Ascending aorta (tissue), 2 donors: ENCODE measurements around the gene PIF1. TPM values are rescaled to one million over a fixed set of nuclear protein-coding genes. Genes with fewer than 3 reads are reported as not detected.
"Not testable (repeated sequence)": the region's sequence is repeated elsewhere in the genome, so short reads cannot be mapped to it uniquely, and the experiment has no call there.

ENCODE experiments used
- DNase-seq, 2 donors: peaks; one replicate each; pipeline ENCODE4 v3.0.0-alpha.2; 2019; ENCODE audit warnings: low spot score in 2 of 2
- H3K27ac ChIP-seq, 2 donors: fragments of 200-600 bp; sonication (generic); one replicate each; pipeline ENCODE4 v1.5.1; 2016 to 2017; ENCODE audit warnings: mild to moderate bottlenecking in 1 of 2
- H3K27me3 ChIP-seq: fragments of 200-600 bp; sonication (generic); one replicate; pipeline ENCODE4 v1.5.1; 2017
- H3K36me3 ChIP-seq, 2 donors: fragments of 200-600 bp; sonication (generic); one replicate each; pipeline ENCODE4 v1.5.1; 2016
- H3K4me1 ChIP-seq, 2 donors: fragments of 200-600 bp; sonication (generic); one replicate each; pipeline ENCODE4 v1.5.1; 2016 to 2017; ENCODE audit warnings: mild to moderate bottlenecking in 1 of 2
- H3K4me3 ChIP-seq, 2 donors: fragments of 200-600 bp; sonication (generic); one replicate each; pipeline ENCODE4 v1.5.1; 2016 to 2017; ENCODE audit warnings: mild to moderate bottlenecking in 1 of 2
- H3K9me3 ChIP-seq, 2 donors: fragments of 200-600 bp; sonication (generic); one replicate each; pipeline ENCODE4 v1.5.1; 2016
- intact Hi-C: fragments of 100-400 bp; cut with DNase I; formaldehyde crosslinking; loops from one replicate; pipeline ENCODE4 v1.15.1; 2023
- total RNA-seq: library from RNA; depleted of rRNA; stranded (reverse); fragments of >200 nt; gene quantifications from one replicate; pipeline ENCODE4 v1.1.0, GENCODE V29; 2016
- TF ChIP-seq, protein P1 (sequence below), 3 experiments: fragments of 200-600 bp in 2 of 3; fragments of 450-650 bp in 1 of 3; sonication (generic) in 2 of 3; IDR thresholded peaks; one replicate each; pipeline ENCODE4 v1.5.1; 2016 to 2019; ENCODE audit warnings: antibody characterized with exemption in 3 of 3, mild to moderate bottlenecking in 1 of 3, moderate library complexity in 1 of 3

Gene PIF1
- total RNA-seq, 1 donor from 2014 or later = not detected

DNA sequence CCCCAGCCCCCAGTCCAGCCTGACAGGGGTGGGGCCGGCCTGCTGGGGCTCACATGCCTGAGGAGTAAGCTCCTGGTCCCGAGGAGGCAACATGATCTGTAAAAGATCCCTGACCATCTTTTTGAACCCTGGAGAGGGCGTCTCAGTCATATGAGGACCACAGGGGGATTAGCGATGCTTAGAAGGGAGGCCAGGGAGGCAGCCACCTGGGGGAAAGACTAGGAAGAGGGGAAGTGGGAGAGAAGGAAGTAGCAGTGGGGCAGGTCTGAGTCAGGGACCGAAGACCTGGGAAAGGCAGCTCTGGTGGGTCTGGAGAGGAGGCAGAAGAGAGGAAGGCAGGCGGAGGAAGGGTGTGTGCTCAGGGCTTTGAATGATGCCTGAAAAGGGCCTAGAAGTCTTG, 18.9 kb downstream of the PIF1 start:
- no peak for DNase-seq
- no peaks in the 10 kb centered on the region for H3K27me3 ChIP-seq
- H3K4me1 ChIP-seq = peaks cover 0 to 5% of the 10 kb centered on the region in 2 donors
- no peaks in the 10 kb centered on the region for H3K9me3 ChIP-seq
- H3K4me3 ChIP-seq = no peak overlapping the region
- no peaks in the 10 kb centered on the region for H3K36me3 ChIP-seq
- TF ChIP-seq, protein P1, sequence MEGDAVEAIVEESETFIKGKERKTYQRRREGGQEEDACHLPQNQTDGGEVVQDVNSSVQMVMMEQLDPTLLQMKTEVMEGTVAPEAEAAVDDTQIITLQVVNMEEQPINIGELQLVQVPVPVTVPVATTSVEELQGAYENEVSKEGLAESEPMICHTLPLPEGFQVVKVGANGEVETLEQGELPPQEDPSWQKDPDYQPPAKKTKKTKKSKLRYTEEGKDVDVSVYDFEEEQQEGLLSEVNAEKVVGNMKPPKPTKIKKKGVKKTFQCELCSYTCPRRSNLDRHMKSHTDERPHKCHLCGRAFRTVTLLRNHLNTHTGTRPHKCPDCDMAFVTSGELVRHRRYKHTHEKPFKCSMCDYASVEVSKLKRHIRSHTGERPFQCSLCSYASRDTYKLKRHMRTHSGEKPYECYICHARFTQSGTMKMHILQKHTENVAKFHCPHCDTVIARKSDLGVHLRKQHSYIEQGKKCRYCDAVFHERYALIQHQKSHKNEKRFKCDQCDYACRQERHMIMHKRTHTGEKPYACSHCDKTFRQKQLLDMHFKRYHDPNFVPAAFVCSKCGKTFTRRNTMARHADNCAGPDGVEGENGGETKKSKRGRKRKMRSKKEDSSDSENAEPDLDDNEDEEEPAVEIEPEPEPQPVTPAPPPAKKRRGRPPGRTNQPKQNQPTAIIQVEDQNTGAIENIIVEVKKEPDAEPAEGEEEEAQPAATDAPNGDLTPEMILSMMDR (IDR thresholded peaks at IDR 0.05) = no peak
- intact Hi-C loops = no loop called here
- no peak overlapping the region for H3K27ac ChIP-seq

DNA sequence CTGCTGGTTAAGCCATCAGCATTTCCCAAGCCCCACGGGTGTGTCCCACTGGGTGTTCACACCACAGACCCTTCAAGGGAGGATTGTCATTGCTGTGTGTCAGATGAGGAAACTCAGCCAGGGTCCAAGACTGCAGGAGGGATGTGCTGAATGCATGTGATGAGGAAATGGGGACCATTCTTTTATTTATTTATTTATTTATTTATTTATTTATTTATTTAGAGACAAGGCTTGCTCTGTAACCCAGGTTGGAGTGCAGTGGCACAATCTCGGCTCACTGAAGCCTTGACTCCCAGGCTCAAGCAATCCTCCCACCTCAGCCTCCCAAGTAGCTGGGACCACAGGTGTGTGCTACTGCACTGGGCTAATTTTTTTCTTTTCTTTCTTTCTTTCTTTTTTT, 20.8 kb downstream of the PIF1 start:
- Histone ChIP-seq H3K27ac (no peak overlapping the region), H3K9me3 (no peaks in the 10 kb centered on the region), H3K27me3 (no peaks in the 10 kb centered on the region), H3K4me3 (no peak overlapping the region), H3K36me3 (no peaks in the 10 kb centered on the region), H3K4me1 (peaks cover 0 to 5% of the 10 kb centered on the region in 2 donors)
- intact Hi-C loops = no loop called here
- no peak for DNase-seq
- TF ChIP-seq, protein P1 (IDR thresholded peaks at IDR 0.05) = no peak

DNA sequence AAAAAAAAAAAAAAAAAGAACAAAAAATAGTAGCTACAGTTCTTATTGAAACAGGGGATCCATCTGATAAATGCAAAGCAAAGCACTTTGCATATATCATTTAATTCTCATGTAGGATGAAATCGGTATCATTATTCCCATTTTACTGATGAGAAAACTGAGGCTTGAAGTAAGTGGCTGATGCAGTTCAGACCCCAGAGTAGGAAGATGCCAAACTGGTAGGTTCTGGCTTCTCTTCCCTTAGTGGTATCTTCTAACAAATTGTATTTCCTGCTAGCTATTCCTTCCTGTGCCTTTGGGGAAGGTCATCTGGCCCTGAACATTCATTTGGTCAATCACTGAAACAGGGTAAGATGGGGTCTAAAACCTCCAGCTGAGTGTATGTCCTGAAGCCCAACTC, 21.9 kb downstream of the PIF1 start:
- H3K27me3 ChIP-seq = no peaks in the 10 kb centered on the region
- H3K36me3 ChIP-seq = no peaks in the 10 kb centered on the region
- H3K27ac ChIP-seq = no peak overlapping the region
- intact Hi-C loops = no loop called here
- no peaks in the 10 kb centered on the region for H3K9me3 ChIP-seq
- no peak for DNase-seq
- no peak overlapping the region for H3K4me3 ChIP-seq
- peaks cover 0 to 5% of the 10 kb centered on the region in 2 donors for H3K4me1 ChIP-seq
- TF ChIP-seq, protein P1 (IDR thresholded peaks at IDR 0.05) = no peak

DNA sequence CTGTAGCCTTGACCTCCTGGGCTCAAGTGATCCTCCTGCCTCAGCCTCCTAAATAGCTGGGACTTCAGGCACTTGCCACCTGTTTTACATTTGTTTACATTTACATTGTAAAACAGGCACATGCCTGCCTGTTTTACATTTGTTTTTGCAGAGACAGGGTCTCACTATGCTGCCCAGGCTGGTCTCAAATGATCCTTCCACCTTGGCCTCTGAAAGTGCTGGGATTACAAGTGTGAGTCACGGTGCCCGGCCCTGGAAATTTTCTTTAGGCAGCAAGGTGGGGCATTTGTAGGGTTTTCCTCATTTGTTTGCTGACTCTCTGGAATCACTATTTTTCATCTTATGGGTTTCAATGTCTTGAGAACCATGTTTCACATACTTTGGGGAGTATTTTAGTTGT, 25.0 kb downstream of the PIF1 start:
- H3K9me3 ChIP-seq = no peaks in the 10 kb centered on the region
- H3K4me1 ChIP-seq = peaks cover 0 to 3% of the 10 kb centered on the region in 2 donors
- TF ChIP-seq, protein P1 (IDR thresholded peaks at IDR 0.05) = no peak
- H3K4me3 ChIP-seq = no peak overlapping the region
- no peaks in the 10 kb centered on the region for H3K27me3 ChIP-seq
- intact Hi-C loops = no loop called here
- no peak overlapping the region for H3K27ac ChIP-seq
- DNase-seq = no peak
- H3K36me3 ChIP-seq = no peaks in the 10 kb centered on the region

DNA sequence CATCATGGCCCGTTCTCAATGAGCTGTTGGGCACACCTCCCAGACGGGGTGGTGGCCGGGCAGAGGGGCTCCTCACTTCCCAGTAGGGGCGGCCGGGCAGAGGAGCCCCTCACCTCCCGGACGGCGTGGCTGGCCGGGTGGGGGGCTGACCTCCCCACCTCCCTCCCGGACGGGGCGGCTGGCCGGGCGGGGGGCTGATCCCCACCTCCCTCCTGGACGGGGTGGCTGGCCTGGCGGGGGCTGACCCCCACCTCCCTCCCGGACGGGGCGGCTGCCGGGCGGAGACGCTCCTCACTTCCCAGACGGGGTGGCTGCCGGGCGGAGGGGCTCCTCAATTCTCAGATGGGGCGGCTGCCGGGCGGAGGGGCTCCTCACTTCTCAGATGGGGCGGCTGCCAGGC, 26.5 kb downstream of the PIF1 start:
- H3K27me3 ChIP-seq, H3K9me3 ChIP-seq, H3K4me3 ChIP-seq, H3K27ac ChIP-seq, intact Hi-C loops, DNase-seq, H3K4me1 ChIP-seq, H3K36me3 ChIP-seq: not testable (repeated sequence)

DNA sequence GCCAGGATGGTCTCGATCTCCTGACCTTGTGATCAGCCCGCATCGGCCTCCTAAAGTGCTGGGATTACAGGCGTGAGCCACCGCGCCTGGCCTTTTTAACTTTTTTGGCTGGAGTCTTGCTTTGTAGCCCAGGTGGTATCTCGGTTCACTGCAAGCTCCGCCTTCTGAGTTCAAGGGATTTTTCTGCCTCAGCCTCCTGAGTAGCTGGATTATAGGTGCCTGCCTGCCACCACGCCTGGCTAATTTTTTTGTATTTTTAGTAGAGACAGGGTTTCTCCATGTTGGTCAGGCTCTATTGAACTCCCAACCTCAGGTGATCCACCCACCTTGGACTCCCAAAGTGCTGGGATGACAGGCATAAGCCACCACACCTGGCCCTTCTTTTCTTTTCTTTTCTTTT, 29.5 kb downstream of the PIF1 start:
- H3K4me3 ChIP-seq, H3K4me1 ChIP-seq, intact Hi-C loops, H3K9me3 ChIP-seq, H3K27ac ChIP-seq, H3K36me3 ChIP-seq, H3K27me3 ChIP-seq, DNase-seq: not testable (repeated sequence)

DNA sequence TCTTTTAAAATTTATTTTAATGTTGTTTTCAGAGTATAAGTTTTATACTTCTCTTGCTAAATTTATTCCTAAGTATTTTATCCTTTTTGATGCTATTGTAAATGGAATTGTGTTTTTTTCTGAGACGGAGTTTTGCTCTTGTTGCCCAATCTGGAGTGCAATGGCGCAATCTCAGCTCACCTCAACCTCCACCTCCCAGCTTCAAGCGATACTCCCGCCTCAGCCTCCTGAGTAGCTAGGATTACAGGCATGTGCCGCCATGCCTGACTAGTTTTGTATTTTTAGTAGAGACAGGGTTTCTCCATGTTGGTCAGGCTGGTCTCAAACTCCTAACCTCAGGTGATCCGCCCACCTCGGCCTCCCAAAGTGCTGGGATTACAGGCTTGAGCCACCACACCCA, 30.1 kb downstream of the PIF1 start:
- H3K27me3 ChIP-seq, DNase-seq, H3K27ac ChIP-seq, H3K9me3 ChIP-seq, H3K4me1 ChIP-seq, intact Hi-C loops, H3K36me3 ChIP-seq, H3K4me3 ChIP-seq: not testable (repeated sequence)
